ENCODE data around the gene HIF1A.
"Not testable (repeated sequence)": the region's sequence is repeated elsewhere in the genome, so short reads cannot be mapped to it uniquely, and the experiment has no call there.

HIF1A gene

GRCh38 chr14:61673305-61673704 lies 22.0 kb upstream of the HIF1A start:
- no peak for DNase-seq (ENCODE audit: low read depth)

- no peak for DNase-seq (ENCODE audit: low read depth)
Measured at GRCh38 chr14:61675291-61675690, 20.0 kb upstream of the HIF1A start.

DNA sequence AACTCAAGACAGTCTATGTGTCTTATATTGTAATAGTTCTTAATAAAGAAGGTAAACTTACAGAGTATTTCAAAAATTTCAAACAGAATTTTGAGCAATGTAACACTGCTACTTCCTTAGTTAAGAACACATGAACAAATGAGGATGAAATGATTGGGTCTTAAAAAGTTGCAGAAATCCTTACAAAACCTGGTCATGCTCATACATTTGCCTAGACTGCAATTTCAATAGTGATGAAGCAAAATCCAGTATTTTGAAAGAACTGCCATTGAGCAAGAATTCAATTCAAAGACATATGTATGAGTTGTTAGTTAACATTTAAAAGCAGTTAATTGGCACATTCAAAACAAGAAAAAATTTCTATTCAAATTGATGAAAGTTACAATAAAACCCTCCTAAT lies 17.8 kb upstream of the HIF1A start:
- no peak for DNase-seq (ENCODE audit: low read depth)

DNA sequence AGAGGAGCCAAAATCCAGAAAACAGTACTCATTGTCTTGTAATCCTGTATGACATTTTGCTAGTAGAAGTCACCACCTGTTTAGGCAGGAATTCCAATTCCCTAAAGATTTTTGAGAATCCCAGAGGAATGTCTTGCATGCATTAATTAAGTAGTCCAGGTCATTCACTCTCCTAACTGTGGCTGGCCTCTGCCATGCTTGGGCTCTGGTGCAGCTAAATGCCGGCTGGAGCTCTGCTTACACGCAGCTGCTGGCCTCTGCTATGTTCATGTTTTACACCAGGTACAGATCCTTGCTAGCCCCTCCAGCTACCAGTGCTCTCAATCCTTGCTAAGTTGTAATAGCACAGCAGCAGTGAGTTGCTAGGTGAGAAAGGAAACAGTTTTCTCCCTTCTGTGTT lies 16.3 kb upstream of the HIF1A start:
- no peak for DNase-seq (ENCODE audit: low read depth)

DNA sequence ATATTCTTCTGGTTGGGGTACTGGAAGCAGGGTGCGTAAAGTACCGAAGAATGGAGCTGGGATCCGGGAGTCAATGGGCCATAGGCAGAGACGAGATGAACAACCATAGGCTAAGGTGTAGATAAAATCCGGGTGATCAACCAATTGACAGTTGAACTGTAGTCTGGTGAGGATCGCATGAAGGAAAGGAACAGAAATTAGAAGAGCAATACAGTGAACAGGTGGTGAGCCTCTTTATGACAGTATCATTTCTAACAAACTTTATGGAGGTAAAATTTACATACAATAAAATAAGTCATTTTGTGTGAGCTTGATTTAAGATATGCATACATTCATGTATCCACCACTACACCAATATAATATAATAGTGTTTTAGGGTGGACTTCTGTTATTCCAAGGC lies 13.9 kb upstream of the HIF1A start:
- DNase-seq (ENCODE audit: low read depth) = no peak

DNA sequence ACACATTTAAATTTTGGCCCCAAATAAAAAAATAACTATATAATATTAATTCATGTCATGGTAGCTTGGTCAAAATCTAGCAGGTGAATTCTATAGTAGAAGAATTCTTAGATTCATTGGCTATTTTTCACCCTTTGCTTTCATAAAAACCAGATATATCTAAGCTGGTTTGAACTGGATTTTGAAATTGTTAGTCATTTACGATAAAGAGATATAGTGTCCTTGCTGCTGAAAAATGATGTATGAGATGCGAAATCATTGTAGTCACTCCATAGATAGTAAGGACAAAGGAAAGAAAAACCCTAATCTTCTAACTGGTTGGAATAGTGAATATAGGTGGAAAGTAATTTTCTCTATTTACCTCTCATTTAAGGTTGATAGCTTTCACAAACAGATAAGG lies 12.2 kb upstream of the HIF1A start:
- no peak for DNase-seq (ENCODE audit: low read depth)

DNA sequence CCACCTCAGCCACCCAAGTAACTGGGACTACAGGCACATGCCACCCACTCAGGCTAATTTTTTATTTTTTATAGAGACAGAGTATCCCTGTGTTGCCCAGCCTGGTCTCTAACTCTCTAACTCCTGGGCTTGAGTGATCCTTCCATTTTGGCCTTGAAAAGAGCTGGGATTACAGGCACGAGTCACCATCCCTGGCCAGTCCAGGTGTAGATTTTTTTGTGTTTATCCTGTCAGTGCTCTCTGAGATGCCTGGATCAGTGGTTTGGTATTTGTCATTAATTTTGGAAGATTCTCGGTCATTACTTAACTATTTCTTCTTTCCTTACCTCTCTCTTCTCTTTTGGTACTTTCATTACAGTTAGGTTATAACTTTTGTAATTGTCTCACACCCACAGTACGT lies 5.3 kb upstream of the HIF1A start:
- no peak for DNase-seq (ENCODE audit: low read depth)

- DNase-seq (ENCODE audit: low read depth) = no peak
Measured at GRCh38 chr14:61690982-61691381, 4.3 kb upstream of the HIF1A start.

DNA sequence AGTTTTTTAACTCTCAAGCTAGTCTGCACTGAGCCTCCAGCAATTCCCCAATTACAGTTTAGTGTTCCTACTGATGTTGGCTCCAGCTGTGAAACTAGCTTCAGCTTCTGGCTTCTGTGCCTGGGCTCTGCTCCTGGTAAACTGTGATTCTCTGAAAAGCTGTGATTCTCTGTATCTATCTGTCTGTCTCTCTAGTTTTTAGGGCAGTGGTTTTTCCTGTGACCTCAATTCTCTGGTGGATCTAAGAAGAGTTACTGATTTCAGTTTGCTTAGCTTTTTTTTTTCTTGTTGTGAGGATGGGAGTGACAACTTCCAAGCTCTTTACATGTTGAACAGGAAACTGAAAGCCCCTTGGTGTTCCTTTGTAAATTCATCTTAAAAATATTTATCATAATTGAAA lies 3.8 kb upstream of the HIF1A start:
- no peak for DNase-seq (ENCODE audit: low read depth)

DNA sequence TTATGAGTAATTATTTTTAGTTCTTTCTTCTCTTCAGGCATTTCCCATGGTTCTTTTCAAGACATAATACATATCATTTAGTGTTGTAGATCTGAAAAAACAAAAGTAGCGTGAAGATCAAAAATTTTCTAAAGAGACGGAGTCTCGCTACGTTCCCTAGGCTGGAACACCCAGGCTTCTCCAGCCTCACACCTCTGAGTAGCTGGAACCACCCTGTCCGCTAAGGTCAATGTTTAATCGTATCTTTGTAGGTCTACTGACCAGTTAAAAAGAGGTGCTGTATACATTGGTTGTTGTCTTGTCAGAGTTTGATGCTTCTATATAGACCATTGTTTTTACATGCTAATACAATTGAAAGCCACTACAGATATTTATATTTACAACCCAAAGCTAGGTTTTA lies 1.3 kb upstream of the HIF1A start:
- DNase-seq (ENCODE audit: low read depth) = no peak

GRCh38 chr14:61695695-61696527 lies 598 bp downstream of the HIF1A start:
- DNase-seq (ENCODE audit: low read depth) = peak; percentile 25

- DNase-seq (ENCODE audit: low read depth) = no peak
Measured at GRCh38 chr14:61696753-61697318, 1.5 kb downstream of the HIF1A start.

GRCh38 chr14:61698206-61698980 lies 3.1 kb downstream of the HIF1A start:
- no peak for DNase-seq (ENCODE audit: low read depth)

DNA sequence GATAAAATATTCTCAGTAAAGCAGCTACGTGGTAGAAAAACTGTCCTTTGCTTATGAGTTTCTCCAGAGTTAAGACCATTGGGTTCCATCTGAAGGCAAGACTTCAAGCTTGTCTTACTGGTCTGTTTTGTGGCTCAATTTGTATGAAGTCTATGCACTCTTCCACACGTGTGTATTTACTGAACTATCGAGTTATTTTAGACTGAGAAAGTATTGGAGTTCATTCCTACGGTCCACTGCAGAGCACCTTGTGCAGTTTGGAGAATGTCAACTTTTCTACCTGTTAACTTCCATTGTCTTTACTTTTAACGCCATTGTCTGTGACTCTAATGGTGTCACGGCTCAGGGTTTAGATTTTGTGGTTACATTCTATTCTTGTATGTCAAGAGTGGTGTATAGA lies 3.7 kb downstream of the HIF1A start:
- DNase-seq (ENCODE audit: low read depth) = no peak

GRCh38 chr14:61700104-61700886 lies 5.0 kb downstream of the HIF1A start:
- no peak for DNase-seq (ENCODE audit: low read depth)

GRCh38 chr14:61701946-61702345 lies 6.6 kb downstream of the HIF1A start:
- DNase-seq (ENCODE audit: low read depth) = no peak

- DNase-seq (ENCODE audit: low read depth) = no peak
Measured at GRCh38 chr14:61703342-61704129, 8.2 kb downstream of the HIF1A start.

GRCh38 chr14:61704554-61704953 lies 9.2 kb downstream of the HIF1A start:
- DNase-seq (ENCODE audit: low read depth) = no peak

- no peak for DNase-seq (ENCODE audit: low read depth)
Measured at GRCh38 chr14:61705017-61705416, 9.7 kb downstream of the HIF1A start.

DNA sequence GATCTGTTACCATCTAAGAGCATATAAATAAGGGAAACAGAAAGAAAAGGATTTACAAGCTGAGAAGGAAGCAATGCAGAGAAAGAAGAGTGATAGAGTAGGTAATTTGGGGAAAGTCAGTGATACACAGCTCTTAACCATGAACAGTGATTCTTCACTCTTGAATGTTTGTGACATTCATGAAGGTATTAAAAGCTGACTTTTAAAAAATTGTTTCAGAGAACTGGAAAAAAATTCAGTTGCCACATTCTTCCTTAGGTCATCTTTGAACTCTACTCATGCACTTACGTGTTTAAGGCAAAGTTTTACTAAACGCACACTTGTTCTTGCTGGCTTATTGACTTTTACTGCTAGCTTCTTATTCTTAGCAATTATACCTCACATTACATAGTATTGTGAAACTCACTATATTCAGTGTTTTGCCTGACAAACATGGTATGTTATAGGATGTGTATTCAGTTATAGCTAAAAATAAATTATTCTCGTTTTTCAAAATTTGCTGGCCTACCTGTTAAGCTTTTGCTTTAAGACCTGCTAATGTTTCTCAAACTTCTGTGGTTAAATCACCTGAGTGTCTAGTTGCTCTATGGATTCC lies 10.9 kb downstream of the HIF1A start:
- DNase-seq (ENCODE audit: low read depth) = no peak

GRCh38 chr14:61707774-61708173 lies 12.5 kb downstream of the HIF1A start:
- DNase-seq (ENCODE audit: low read depth) = not testable (repeated sequence)

All from stimulated activated CD8-positive, alpha-beta memory T cell treated with anti-CD3 and anti-CD28 coated beads, Interleukin-15, amount 100 ng/mL, for 24 hours (primary cell).